ENCODE measurements around the gene S100A2. TPM values are rescaled to one million over a fixed set of nuclear protein-coding genes. Genes with fewer than 3 reads are reported as not detected.

The S100A2 gene
- total and polyA plus RNA-seq, 2 of the 13 experiments (the other 11 are each of a cell fraction or from before 2014, with no cell fraction given) = 1.2 TPM

DNA sequence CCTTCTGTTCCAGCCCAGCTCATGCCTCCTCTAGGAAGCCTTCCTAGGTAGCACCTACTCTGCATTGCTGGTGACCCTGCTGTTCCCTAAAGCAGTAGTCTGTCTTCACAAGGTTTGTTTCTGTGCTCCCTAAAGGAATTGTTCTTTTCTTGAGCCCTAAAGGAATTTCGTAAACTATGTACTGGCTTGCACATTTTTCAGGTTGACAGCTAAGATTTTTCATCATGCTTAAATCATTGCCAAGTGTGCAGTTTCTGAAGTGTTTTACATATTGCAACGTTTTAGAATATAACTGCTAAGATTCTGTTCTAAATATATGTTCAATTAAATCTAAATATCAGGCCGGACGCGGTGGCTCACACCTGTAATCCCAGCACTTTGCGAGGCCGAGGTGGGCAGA is 34.2 kb upstream of the S100A2 start:
- ATAC-seq (no peak), DNase-seq (ENCODE audit: low spot score) (no peak), FAIRE-seq (no peak)
- in situ Hi-C loops (cut with HindIII; ENCODE audit: extremely low pct_ligation_motif_present, low pct_unique_long_range_greater_than_20kb) (no loop called here), intact Hi-C loops (cut with micrococcal nuclease; ENCODE audit: unreplicated experiment) (no loop called here)
- Histone ChIP-seq H3K79me2 (ENCODE audit: insufficient read depth, low read length) (no peaks in the 10 kb centered on the region), H4K20me1 (ENCODE audit: insufficient read depth, low read length) (no peaks in the 10 kb centered on the region), H3K4me3 (replicated peaks in 1 of 3; ENCODE audit: insufficient read depth in 1 of 3, low read depth in 2 of 3, low read length in 3 of 3) (no peak overlapping the region), H2AFZ (ENCODE audit: low read length) (no peak overlapping the region), H3K9ac (ENCODE audit: insufficient read depth, low read depth, low read length) (no peak overlapping the region), H3K36me3 (replicated peaks in 1 of 2; ENCODE audit: control insufficient read depth in 1 of 2, insufficient read depth in 2 of 2, low read length in 2 of 2) (no peaks in the 10 kb centered on the region), H3K27me3 (ENCODE audit: control insufficient read depth in 1 of 2, insufficient read depth in 2 of 2, low read length in 2 of 2) (no peaks in the 10 kb centered on the region), H3K4me2 (ENCODE audit: low read depth, low read length) (no peak overlapping the region), H3K4me1 (ENCODE audit: insufficient read depth, low read length) (peaks cover 12% of the 10 kb centered on the region; the same call in 1 of the 2 replicates), H3K9me3 (ENCODE audit: low read length) (no peaks in the 10 kb centered on the region), H3K27ac (ENCODE audit: extremely low read length, insufficient read depth, low read length) (no peak overlapping the region)
- POLR2A ChIA-PET = no interaction called here
- CTCF ChIA-PET (ENCODE audit: low intra/inter-chr PET ratio, low total read pairs) = no interaction called here
- no peak for TF ChIP-seq ZNF232 (CRISPR knock-in tag; IDR thresholded peaks at IDR 0.05; ENCODE audit: borderline replicate concordance)
- TF ChIP-seq ZNF619 (CRISPR knock-in tag; IDR thresholded peaks at IDR 0.05) = no peak
- no peak for TF ChIP-seq ZSCAN9 (CRISPR knock-in tag; IDR thresholded peaks at IDR 0.05; ENCODE audit: borderline replicate concordance)
- no peak for TF ChIP-seq NONO (IDR thresholded peaks at IDR 0.05)
- no peak for TF ChIP-seq NONO (CRISPR knock-in tag; conservative IDR thresholded peaks at IDR 0.05)
- TF ChIP-seq, protein P1, sequence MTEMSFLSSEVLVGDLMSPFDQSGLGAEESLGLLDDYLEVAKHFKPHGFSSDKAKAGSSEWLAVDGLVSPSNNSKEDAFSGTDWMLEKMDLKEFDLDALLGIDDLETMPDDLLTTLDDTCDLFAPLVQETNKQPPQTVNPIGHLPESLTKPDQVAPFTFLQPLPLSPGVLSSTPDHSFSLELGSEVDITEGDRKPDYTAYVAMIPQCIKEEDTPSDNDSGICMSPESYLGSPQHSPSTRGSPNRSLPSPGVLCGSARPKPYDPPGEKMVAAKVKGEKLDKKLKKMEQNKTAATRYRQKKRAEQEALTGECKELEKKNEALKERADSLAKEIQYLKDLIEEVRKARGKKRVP (CRISPR knock-in tag; IDR thresholded peaks at IDR 0.05) = no peak
- no peak for TF ChIP-seq YY1 (IDR thresholded peaks at IDR 0.05; ENCODE audit: insufficient read depth, insufficient replicate concordance, low read depth, low read length)
- no peak for TF ChIP-seq FOXA3 (CRISPR knock-in tag; IDR thresholded peaks at IDR 0.05)
- TF ChIP-seq ZNF367 (CRISPR knock-in tag; IDR thresholded peaks at IDR 0.05; ENCODE audit: borderline replicate concordance) = no peak
- no peak for TF ChIP-seq ZNF878 (CRISPR knock-in tag; IDR thresholded peaks at IDR 0.05)
- TF ChIP-seq, protein P2, sequence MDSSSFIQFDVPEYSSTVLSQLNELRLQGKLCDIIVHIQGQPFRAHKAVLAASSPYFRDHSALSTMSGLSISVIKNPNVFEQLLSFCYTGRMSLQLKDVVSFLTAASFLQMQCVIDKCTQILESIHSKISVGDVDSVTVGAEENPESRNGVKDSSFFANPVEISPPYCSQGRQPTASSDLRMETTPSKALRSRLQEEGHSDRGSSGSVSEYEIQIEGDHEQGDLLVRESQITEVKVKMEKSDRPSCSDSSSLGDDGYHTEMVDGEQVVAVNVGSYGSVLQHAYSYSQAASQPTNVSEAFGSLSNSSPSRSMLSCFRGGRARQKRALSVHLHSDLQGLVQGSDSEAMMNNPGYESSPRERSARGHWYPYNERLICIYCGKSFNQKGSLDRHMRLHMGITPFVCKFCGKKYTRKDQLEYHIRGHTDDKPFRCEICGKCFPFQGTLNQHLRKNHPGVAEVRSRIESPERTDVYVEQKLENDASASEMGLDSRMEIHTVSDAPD (CRISPR knock-in tag; IDR thresholded peaks at IDR 0.05) = no peak
- BruUV-seq (replicated peaks) = no TSS peak
- 79% methylated on average over 7 of the region's 7 CpGs for WGBS (ENCODE audit: low lambda C conversion rate)

All from HepG2 (cell line).